Retina (tissue), 1 donor: ENCODE results near the gene RNASE1.
"Not testable (repeated sequence)": the region's sequence is repeated elsewhere in the genome, so short reads cannot be mapped to it uniquely, and the experiment has no call there.

Experiments
- DNase-seq: peaks from one replicate; pipeline ENCODE4 v3.0.0-alpha.2; 2016

Gene RNASE1

DNA sequence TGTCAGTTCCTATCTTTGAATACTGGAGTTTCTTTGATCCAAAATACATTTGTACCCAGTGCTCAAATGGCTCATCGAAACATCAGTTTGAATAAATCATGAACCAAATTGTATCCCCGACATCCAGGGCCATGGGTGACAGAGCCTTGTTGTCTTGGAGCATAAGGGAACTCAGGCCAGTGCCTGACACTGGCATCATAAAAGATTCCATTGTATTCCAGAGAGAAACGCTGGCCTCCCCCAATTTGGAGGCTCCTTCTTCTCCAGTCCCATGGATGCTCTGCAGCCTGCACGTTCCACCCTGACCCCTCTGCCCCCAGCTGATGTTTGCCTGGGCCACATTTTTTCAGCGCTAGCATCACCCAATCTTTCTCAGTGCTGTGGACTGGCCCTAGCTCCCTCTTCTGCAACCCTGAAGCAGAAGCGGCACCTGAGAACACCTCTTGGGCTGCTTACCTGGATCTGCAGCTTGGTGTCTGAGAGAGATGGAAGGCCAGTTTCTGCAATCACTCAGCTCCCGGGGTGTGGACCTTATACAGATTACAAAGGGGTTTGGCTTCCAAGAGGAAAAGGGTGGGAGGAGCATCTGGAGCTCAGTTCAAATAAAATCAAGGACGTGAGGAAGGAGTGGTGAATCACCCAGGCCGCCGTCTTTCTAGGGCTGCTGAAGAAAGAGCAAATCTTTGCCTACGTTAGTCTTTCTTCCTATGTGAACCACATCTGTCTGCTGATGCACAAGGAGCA, at the start of gene RNASE1:
TSS of gene RNASE1 (minus strand) at position 504 of the 744 bp plus-strand sequence. CDS start 776 bp downstream, outside the sequence.
- DNase-seq, result no peak

DNA sequence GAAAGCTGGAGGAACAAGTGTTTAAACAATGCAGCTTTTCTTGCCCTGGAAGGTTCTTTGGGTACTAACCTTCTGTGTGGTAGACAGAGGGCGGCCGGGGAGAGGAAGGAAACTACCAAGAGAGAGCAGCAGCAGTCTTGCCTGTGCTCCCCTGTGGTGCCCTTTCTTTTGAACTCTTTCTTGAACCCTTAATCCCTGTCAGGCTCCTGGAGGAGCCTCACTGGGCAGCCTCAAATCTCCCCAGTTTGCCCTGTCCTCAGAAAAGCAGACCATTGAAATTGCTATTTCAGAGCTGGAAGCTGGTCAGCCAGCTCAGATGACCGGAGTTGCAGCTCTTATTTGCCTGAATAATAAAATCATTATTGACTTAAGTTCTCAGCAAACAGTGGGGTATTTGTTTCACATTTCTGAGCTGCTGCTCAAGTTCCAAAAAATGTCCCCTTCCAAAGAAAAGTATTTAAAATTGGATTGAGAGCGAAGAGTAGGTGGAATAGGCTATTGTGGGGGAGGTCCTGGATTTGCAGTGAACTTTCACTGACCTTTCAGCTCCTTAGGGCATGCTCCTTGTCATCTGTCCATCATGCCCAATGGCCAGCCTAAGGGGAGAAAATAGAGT, 46.4 kb upstream of the RNASE1 start:
- DNase-seq, result no peak

- DNase-seq, result no peak
These were observed 45.8 kb upstream of the RNASE1 start for GRCh38 chr14:20848316-20848954.

DNA sequence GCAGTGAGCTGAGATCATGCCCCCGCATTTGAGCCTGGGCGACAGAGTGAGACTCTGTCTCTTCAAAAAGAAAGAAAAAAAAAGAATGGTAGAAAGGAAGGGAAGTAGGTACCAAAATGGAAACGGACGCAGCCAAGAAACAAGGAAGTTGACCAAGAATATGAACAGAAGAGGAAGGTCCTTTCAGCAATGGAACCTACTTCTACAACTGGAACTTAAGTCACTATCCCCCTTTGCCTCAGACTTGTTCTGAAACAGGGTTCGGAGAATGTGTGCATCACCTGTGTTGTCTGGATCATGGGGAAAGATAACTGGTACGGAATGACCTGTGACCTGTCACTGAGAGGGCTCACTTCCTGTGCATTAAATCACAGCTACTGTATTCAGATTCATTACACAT, 43.9 kb upstream of the RNASE1 start:
- DNase-seq, result no peak

DNA sequence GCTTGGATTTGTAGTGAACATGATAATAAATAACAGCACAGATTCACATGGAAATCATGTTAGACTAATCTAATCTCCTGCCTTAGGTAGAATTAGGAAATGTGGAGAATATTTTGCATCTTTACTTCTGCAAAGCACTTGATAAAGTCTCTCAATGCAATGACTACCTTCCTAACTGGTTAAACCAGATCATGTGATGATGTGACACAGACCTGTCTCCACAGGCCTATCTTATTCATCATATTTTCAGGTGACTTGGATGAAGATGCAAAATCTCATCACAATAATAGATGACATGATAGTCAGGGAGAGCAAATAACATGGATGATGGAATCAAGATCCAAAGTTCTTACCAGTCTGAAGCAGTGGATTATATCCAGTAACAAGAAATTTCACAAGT, 38.5 kb upstream of the RNASE1 start:
- no peak for DNase-seq

DNA sequence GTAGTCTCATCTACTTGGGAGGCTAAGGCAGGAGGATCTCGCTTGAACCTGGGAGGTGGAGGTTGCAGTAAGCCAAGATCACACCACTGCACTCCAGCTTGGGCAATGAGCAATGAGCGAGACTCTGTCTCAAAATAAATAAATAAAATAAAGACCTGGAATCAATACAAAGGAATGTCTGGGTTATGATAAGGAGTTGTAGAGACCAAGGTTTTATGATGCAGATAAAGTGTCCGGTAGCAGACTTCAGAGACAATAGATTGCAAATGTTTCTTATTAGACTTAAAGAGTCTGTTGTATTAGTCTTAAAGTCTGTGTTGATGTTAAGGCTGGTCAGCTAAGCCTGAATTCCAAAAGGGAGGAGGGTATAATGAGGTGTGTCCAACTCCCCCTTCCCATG, 35.2 kb upstream of the RNASE1 start:
- DNase-seq, result no peak

GRCh38 chr14:20836668-20837338, 34.2 kb upstream of the RNASE1 start:
- no peak for DNase-seq

DNA sequence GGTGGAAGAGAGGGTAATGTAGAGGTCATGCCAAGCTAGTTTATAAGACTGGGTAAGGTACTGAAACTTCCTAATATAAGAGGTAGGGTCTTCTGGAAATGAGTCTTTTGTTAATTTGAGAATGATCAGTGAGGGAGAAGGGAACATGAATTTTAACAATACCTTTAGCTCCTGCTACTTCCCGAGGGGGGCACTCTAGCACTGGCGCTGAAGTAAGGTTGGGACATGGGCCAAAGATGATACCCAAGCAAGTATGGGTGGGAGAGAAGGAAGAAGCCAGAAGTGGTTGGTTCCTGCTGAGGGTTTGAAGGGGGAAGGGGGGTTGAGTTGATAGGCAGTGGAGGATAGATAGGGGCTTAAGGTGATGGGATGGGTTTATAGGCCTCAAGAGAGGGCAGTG, 32.3 kb upstream of the RNASE1 start:
- no peak for DNase-seq

GRCh38 chr14:20830831-20831230, 28.2 kb upstream of the RNASE1 start:
- DNase-seq, result no peak

DNA sequence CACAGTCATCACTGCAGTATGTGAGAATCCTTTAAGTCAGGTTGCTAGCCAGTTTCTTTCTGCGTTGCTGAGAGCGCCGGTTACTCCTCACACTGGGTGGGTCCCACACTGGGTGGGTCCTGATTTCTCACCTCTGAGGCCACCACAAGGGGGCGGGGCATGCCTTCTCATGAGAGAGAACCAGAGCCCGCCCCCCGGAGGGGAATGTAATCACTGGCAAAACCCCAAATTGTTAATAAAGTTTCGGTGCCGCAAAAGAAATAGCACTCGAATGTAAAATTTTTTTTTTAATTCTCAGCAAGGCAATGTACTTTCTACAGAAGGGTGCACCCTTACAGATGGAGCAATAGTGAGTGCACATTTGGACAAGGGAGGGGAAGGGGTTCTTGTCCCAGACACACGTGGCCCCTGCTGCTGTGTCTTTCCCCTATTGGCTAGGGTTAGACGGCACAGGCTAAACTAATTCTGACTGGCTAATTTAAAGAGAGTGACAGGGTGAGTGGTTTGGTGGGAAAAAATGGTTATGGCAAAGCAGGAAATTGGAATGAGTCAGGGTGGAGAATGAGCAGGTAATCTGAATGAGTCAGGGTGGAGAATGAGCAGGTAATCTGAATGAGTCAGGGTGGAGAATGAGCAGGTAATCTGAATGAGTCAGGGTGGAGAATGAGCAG, 25.5 kb upstream of the RNASE1 start:
- DNase-seq, result not testable (repeated sequence)

GRCh38 chr14:20827326-20827725, 24.7 kb upstream of the RNASE1 start:
- no peak for DNase-seq

DNA sequence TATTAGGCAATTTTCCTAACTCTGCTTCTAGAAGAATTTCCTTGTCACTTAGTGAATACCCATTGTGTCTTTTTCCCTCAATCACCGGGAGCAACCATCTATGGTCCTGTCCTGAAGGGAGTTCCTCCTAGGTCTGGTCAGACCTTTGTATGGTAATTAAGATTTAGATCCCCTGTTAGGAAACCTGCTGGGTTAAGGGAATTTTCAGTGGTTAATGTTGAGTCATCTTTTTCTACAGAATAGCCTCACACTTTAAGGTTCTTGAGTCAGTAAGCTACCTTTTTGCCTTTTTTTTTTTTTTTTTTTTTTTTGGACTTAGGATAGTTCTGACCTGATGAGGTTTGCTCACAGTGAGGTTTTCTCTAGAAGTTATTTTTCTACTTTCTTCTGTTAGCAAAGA, 24.0 kb upstream of the RNASE1 start:
- DNase-seq, result not testable (repeated sequence)

DNA sequence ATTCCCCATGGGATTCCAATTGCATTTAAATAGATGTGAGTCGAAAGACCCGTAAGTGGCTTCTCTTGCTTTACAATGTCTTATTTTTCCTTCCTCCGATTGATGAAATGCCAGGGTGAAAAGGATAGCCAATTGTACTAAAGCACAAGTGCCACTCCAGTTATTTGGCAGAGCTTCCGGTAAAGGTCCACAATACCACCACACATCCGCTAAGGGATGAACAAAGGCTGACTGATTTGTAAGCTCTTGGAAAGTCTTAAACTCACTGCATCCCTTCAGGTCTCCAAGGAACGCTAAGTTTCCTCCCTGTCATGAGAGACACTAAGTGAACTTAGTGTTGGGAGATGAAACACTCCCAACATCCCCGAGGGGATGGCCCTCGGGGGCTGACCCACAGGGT, 21.2 kb upstream of the RNASE1 start:
- DNase-seq, result no peak

GRCh38 chr14:20821521-20822108, 19.0 kb upstream of the RNASE1 start:
- not testable (repeated sequence) for DNase-seq

- DNase-seq, result no peak
These were observed 17.6 kb upstream of the RNASE1 start for GRCh38 chr14:20820063-20820904.

DNA sequence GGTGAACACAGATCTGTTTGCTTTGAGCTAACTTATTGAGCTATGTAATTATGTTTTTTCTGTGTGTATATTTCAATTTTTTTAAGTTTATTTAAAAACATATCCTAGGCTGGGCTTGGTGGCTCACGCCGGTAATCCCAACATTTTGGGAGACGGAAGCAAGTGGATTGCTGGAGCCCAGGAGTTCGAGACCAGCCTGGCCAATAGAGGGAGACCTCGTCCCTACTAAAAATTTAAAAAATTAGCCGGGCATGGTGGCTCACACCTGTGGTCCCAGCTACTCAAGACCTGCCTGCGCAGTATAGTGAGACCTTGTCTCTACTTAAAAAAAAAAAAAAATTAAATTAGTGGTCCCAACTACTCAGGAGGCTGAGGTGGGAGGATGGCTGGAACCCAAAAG, 16.2 kb upstream of the RNASE1 start:
- DNase-seq, result no peak

- not testable (repeated sequence) for DNase-seq
These were observed 13.3 kb upstream of the RNASE1 start for GRCh38 chr14:20815946-20816345.

GRCh38 chr14:20811986-20812975, 9.6 kb upstream of the RNASE1 start:
- no peak for DNase-seq

DNA sequence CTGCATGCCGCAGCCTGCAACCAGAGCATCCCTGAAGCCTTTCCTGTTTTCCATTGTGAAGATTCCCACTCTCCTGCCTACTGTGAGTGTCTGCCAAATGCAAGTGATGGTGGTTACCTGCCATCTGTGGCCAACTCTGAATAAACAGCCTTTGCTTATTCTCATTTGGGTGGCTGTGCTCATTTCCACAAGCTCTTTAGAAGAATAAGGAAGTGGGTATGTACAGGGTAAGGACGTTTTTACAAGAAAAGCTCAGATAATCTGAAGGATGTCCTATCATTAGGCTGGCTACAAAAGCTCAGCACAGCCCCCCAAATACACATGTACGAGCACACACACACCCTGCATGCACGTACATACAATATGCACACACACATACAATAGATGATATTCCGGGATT, 7.3 kb upstream of the RNASE1 start:
- no peak for DNase-seq

DNA sequence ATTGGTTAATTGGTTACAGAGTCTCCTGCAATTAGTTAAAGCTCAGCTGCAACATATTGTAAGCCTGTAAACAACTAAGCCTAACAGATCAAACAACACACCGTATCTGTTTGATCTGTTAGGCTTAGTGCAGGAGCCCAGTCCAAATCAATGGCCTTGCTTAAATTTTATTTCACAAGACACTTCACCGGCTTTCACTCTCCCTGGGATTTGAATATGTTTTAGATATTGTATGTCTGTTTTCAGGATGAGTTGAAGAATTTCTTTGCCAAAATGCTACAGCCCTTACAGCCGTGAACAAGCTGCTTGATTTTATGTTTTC, 5.5 kb upstream of the RNASE1 start:
- no peak for DNase-seq
